ENCODE measurements around the gene DCDC2C. TPM values are rescaled to one million over a fixed set of nuclear protein-coding genes. Genes with fewer than 3 reads are reported as not detected.

DCDC2C gene
- total RNA-seq, 1 donor from 2014 or later = not detected

- H3K9me3 Mint-ChIP-seq = peaks cover 2% of the 10 kb centered on the region
- H3K27me3 Mint-ChIP-seq (ENCODE audit: insufficient read depth, low read depth) = peaks cover 4% of the 10 kb centered on the region
Measured at GRCh38 chr2:3867469-3867868, 164.1 kb downstream of the DCDC2C start.

GRCh38 chr2:3868012-3868805 is 164.8 kb downstream of the DCDC2C start:
- no peaks in the 10 kb centered on the region for H3F3A ChIP-seq (ENCODE audit: low read depth)
- H3K4me1 ChIP-seq = no peaks in the 10 kb centered on the region
- H3K27ac Mint-ChIP-seq = no peak overlapping the region
- H3K9me3 ChIP-seq (ENCODE audit: low read depth) = no peaks in the 10 kb centered on the region
- H3K79me2 ChIP-seq (ENCODE audit: low read depth) = no peaks in the 10 kb centered on the region
- H3K9ac ChIP-seq = no peak overlapping the region
- H3K27me3 Mint-ChIP-seq (ENCODE audit: insufficient read depth, low read depth) = peaks cover 6% of the 10 kb centered on the region
- no peak overlapping the region for H3K4me3 Mint-ChIP-seq
- H3K4me3 ChIP-seq = no peak overlapping the region
- DNase-seq (ENCODE audit: low spot score) = no peak
- H3K4me1 Mint-ChIP-seq = peaks cover 7% of the 10 kb centered on the region
- no peaks in the 10 kb centered on the region for H3K36me3 ChIP-seq
- H3K9me3 Mint-ChIP-seq = peaks cover 2% of the 10 kb centered on the region
- H3K27ac ChIP-seq = no peak overlapping the region
- no peaks in the 10 kb centered on the region for H3K27me3 ChIP-seq
- H3K36me3 Mint-ChIP-seq = no peaks in the 10 kb centered on the region
- no peaks in the 10 kb centered on the region for H4K20me1 ChIP-seq (ENCODE audit: low read depth)
- TF ChIP-seq EZH2 (IDR thresholded peaks at IDR 0.05) (no peak), EZH2phosphoT487 (IDR thresholded peaks at IDR 0.05) (no peak)
- TF ChIP-seq, protein P1, sequence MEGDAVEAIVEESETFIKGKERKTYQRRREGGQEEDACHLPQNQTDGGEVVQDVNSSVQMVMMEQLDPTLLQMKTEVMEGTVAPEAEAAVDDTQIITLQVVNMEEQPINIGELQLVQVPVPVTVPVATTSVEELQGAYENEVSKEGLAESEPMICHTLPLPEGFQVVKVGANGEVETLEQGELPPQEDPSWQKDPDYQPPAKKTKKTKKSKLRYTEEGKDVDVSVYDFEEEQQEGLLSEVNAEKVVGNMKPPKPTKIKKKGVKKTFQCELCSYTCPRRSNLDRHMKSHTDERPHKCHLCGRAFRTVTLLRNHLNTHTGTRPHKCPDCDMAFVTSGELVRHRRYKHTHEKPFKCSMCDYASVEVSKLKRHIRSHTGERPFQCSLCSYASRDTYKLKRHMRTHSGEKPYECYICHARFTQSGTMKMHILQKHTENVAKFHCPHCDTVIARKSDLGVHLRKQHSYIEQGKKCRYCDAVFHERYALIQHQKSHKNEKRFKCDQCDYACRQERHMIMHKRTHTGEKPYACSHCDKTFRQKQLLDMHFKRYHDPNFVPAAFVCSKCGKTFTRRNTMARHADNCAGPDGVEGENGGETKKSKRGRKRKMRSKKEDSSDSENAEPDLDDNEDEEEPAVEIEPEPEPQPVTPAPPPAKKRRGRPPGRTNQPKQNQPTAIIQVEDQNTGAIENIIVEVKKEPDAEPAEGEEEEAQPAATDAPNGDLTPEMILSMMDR (IDR thresholded peaks at IDR 0.05) = no peak
- H3K4me2 ChIP-seq = no peak overlapping the region
- no peak overlapping the region for H2AFZ ChIP-seq (replicated peaks)

More at GRCh38 chr2:3867469-3867868, 164.1 kb downstream of the DCDC2C start:
- Histone ChIP-seq H3K9me3 (ENCODE audit: low read depth) (no peaks in the 10 kb centered on the region), H3K36me3 (no peaks in the 10 kb centered on the region), H3K27me3 (no peaks in the 10 kb centered on the region), H2AFZ (replicated peaks) (no peak overlapping the region), H3K79me2 (ENCODE audit: low read depth) (no peaks in the 10 kb centered on the region), H4K20me1 (ENCODE audit: low read depth) (no peaks in the 10 kb centered on the region), H3F3A (ENCODE audit: low read depth) (no peaks in the 10 kb centered on the region), H3K9ac (no peak overlapping the region), H3K4me3 (no peak overlapping the region), H3K4me2 (no peak overlapping the region), H3K4me1 (no peaks in the 10 kb centered on the region), H3K27ac (no peak overlapping the region)
- no peaks in the 10 kb centered on the region for H3K36me3 Mint-ChIP-seq
- DNase-seq (ENCODE audit: low spot score) = no peak
- H3K4me1 Mint-ChIP-seq = peaks cover 7% of the 10 kb centered on the region
- H3K4me3 Mint-ChIP-seq = no peak overlapping the region
- no peak overlapping the region for H3K27ac Mint-ChIP-seq
- TF ChIP-seq EZH2 (IDR thresholded peaks at IDR 0.05) = no peak
- TF ChIP-seq, protein P1 (IDR thresholded peaks at IDR 0.05) = no peak
- TF ChIP-seq EZH2phosphoT487 (IDR thresholded peaks at IDR 0.05) = no peak

DNA sequence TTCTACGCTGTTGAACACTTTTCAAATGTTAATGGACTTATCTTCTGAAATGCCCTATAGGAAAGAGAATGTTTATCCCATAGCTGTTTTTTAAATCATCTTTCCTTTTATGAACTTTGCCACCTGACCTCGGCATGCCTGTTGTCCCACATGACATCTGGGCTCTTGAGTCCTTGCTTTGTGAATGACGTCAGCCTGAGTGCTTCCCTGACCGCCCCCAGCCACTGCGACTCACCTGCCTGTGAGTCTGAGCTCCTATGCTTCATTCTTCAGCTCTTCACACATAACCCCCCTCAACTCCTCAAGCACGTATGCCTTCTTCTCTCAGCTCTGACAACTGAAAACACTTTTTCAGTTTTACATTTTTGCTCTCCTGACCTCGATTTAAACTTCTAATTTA is 166.8 kb downstream of the DCDC2C start:
- no peak overlapping the region for H3K4me2 ChIP-seq
- H3K4me3 Mint-ChIP-seq = no peak overlapping the region
- no peak overlapping the region for H2AFZ ChIP-seq (replicated peaks)
- no peaks in the 10 kb centered on the region for H3F3A ChIP-seq (ENCODE audit: low read depth)
- H3K27ac ChIP-seq = no peak overlapping the region
- H3K27me3 Mint-ChIP-seq (ENCODE audit: insufficient read depth, low read depth) = peaks cover 7% of the 10 kb centered on the region
- no peaks in the 10 kb centered on the region for H3K79me2 ChIP-seq (ENCODE audit: low read depth)
- H3K4me3 ChIP-seq = no peak overlapping the region
- H4K20me1 ChIP-seq (ENCODE audit: low read depth) = no peaks in the 10 kb centered on the region
- H3K36me3 ChIP-seq = no peaks in the 10 kb centered on the region
- H3K9me3 Mint-ChIP-seq = peaks cover 2% of the 10 kb centered on the region
- TF ChIP-seq, protein P1 (IDR thresholded peaks at IDR 0.05) = no peak
- TF ChIP-seq EZH2 (IDR thresholded peaks at IDR 0.05) (no peak), EZH2phosphoT487 (IDR thresholded peaks at IDR 0.05) (no peak)
- H3K4me1 ChIP-seq = no peaks in the 10 kb centered on the region
- no peak overlapping the region for H3K9ac ChIP-seq
- H3K27ac Mint-ChIP-seq = no peak overlapping the region
- no peaks in the 10 kb centered on the region for H3K9me3 ChIP-seq (ENCODE audit: low read depth)
- no peak for DNase-seq (ENCODE audit: low spot score)
- H3K36me3 Mint-ChIP-seq = no peaks in the 10 kb centered on the region
- no peaks in the 10 kb centered on the region for H3K27me3 ChIP-seq
- peaks cover 2% of the 10 kb centered on the region for H3K4me1 Mint-ChIP-seq

All from neural progenitor cell (in vitro differentiated cells).